ENCODE measurements around the gene ERICH2. TPM values are rescaled to one million over a fixed set of nuclear protein-coding genes. Genes with fewer than 3 reads are reported as not detected.

The ERICH2 gene
- total and polyA plus RNA-seq, 2 donors (not counting 3 experiments of a cell fraction or from before 2014, with no cell fraction given) = not detected

GRCh38 chr2:170721678-170722077 lies 48.5 kb upstream of the ERICH2 start:
- H2AFZ ChIP-seq (ENCODE audit: low read depth, low read length) = no peak overlapping the region
- ChIA-PET POLR2A (no interaction called here), CTCF (interaction anchor here (1.1 kb wide), 1 partner anchor 312 kb away, joined by 3 read pairs; no protein-coding TSS in a partner anchor)
- no peak overlapping the region for H3K27ac ChIP-seq (ENCODE audit: insufficient read depth, low read depth, low read length)
- intact Hi-C loops (cut with micrococcal nuclease) = no loop called here
- H3K9me1 ChIP-seq (replicated peaks; ENCODE audit: control insufficient read depth, extremely low read depth, insufficient read depth, low read length) = no peaks in the 10 kb centered on the region
- no peaks in the 10 kb centered on the region for H3K79me2 ChIP-seq (ENCODE audit: control insufficient read depth, insufficient read depth, low read length)
- no peaks in the 10 kb centered on the region for H3K36me3 ChIP-seq (ENCODE audit: control insufficient read depth in 2 of 2, extremely low read depth in 1 of 2, insufficient read depth in 2 of 2, low read length in 2 of 2)
- H3K27me3 ChIP-seq (ENCODE audit: control insufficient read depth in 2 of 2, insufficient read depth in 2 of 2, low read length in 2 of 2) = peaks cover 20 to 56% of the 10 kb centered on the region in 2 experiments
- TF ChIP-seq EZH2 (IDR thresholded peaks at IDR 0.05; ENCODE audit: borderline replicate concordance, low read depth, low read length, severe bottlenecking) = no peak
- no peak for TF ChIP-seq MYC (IDR thresholded peaks at IDR 0.05; ENCODE audit: low read depth, low read length)
- no peak for TF ChIP-seq GATA2 (IDR thresholded peaks at IDR 0.05; ENCODE audit: insufficient read depth, insufficient read length, low read depth, low read length)
- TF ChIP-seq MAX (IDR thresholded peaks at IDR 0.05; ENCODE audit: insufficient read depth, insufficient read length) = no peak
- no peak for TF ChIP-seq JUN (IDR thresholded peaks at IDR 0.05; ENCODE audit: borderline replicate concordance, insufficient read depth, insufficient read length, low read depth)
- TF ChIP-seq CTCF (IDR thresholded peaks at IDR 0.05; ENCODE audit: extremely low read depth in 1 of 2, insufficient read depth in 1 of 2, low read depth in 1 of 2, low read length in 2 of 2) = no peak
- TF ChIP-seq POLR2AphosphoS5 (IDR thresholded peaks at IDR 0.05; ENCODE audit: insufficient read depth, low read depth, low read length) = no peak
- no peak for TF ChIP-seq POLR2A (IDR thresholded peaks at IDR 0.05; ENCODE audit: low read depth, low read length)
- no peak for TF ChIP-seq FOS (IDR thresholded peaks at IDR 0.05; ENCODE audit: borderline replicate concordance, insufficient read depth, low read length)
- no peak overlapping the region for H3K9ac ChIP-seq (replicated peaks; ENCODE audit: extremely low read depth, insufficient read depth, low read length)
- dilution Hi-C loops (cut with MboI; ENCODE audit: extremely low pct_ligation_motif_present, low sequenced_read_pairs) = no loop called here
- H4K20me1 ChIP-seq (replicated peaks; ENCODE audit: control insufficient read depth, extremely low read depth, insufficient read depth, low read length) = no peaks in the 10 kb centered on the region
- no peak overlapping the region for H3K4me3 ChIP-seq (replicated peaks in 1 of 3; ENCODE audit: insufficient read depth in 1 of 3, low read depth in 1 of 3, low read length in 3 of 3)
- BruUV-seq (replicated peaks) = no TSS peak
- DNase-seq (ENCODE audit: low read depth, low spot score) (no peak), FAIRE-seq (no peak)
- no peak overlapping the region for H3K4me2 ChIP-seq (ENCODE audit: insufficient read depth, low read length)
- H3K4me1 ChIP-seq (ENCODE audit: control insufficient read depth, extremely low read depth, insufficient read depth, low read length) = peaks cover 3% of the 10 kb centered on the region
- H3K9me3 ChIP-seq (replicated peaks; ENCODE audit: control insufficient read depth, insufficient read depth, low read length) = no peaks in the 10 kb centered on the region
